Rectal smooth muscle tissue (tissue), 1 donor: Measurements from ENCODE around the gene ALG14.
"Not testable (repeated sequence)": the region's sequence is repeated elsewhere in the genome, so short reads cannot be mapped to it uniquely, and the experiment has no call there.

Experiments
- H3K27ac ChIP-seq: one replicate; pipeline ENCODE4 v1.7.0; 2013; ENCODE audit warnings: low read depth, low read length, inconsistent platforms
- H3K27me3 ChIP-seq: one replicate; pipeline ENCODE4 v1.7.0; 2013; ENCODE audit warnings: low read length; ENCODE audit not compliant: control insufficient read depth, insufficient read depth
- H3K36me3 ChIP-seq: one replicate; pipeline ENCODE4 v1.7.0; 2013; ENCODE audit warnings: low read length; ENCODE audit not compliant: control insufficient read depth, insufficient read depth
- H3K4me1 ChIP-seq: one replicate; pipeline ENCODE4 v1.7.0; 2013; ENCODE audit warnings: low read length; ENCODE audit not compliant: control insufficient read depth, insufficient read depth
- H3K4me3 ChIP-seq: one replicate; pipeline ENCODE4 v1.7.0; 2013; ENCODE audit warnings: low read length
- H3K9ac ChIP-seq: one replicate; pipeline ENCODE4 v1.7.0; 2013; ENCODE audit warnings: low read length

The ALG14 gene

DNA sequence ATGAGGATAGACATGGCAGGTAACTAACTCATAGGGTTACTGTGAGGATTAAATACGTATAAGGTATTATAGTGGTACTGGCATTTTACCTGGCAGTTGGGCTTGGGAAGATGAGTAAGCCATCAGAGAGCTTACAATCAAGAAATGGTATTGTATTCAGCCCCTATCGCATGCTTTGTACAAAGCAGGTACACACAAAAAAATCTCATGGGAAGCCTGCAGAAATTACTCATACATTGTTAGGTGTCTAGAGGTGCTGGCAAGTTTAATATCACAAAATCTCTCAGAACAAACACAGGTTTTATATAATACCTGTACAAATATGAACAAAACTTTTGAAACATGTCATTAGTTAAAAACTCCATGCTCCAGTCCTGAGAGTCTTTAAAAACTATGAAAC, 74.0 kb downstream of the ALG14 start:
- H3K27me3 ChIP-seq, result no peaks in the 10 kb centered on the region
- no peaks in the 10 kb centered on the region for H3K36me3 ChIP-seq
- H3K4me3 ChIP-seq, result no peak overlapping the region
- no peak overlapping the region for H3K9ac ChIP-seq
- H3K27ac ChIP-seq, result no peak overlapping the region
- H3K4me1 ChIP-seq, result peaks cover 11% of the 10 kb centered on the region

- Histone ChIP-seq H3K9ac (no peak overlapping the region), H3K27ac (no peak overlapping the region), H3K4me3 (no peak overlapping the region), H3K4me1 (peaks cover 10% of the 10 kb centered on the region), H3K27me3 (no peaks in the 10 kb centered on the region), H3K36me3 (no peaks in the 10 kb centered on the region)
Observed at GRCh38 chr1:94998114-94998513, 74.6 kb downstream of the ALG14 start.

- H3K36me3 ChIP-seq, H3K4me3 ChIP-seq, H3K9ac ChIP-seq, H3K27ac ChIP-seq, H3K4me1 ChIP-seq, H3K27me3 ChIP-seq: not testable (repeated sequence)
Observed at GRCh38 chr1:94995536-94995935, 77.2 kb downstream of the ALG14 start.

GRCh38 chr1:94994805-94995204, 77.9 kb downstream of the ALG14 start:
- H3K27ac ChIP-seq, result no peak overlapping the region

DNA sequence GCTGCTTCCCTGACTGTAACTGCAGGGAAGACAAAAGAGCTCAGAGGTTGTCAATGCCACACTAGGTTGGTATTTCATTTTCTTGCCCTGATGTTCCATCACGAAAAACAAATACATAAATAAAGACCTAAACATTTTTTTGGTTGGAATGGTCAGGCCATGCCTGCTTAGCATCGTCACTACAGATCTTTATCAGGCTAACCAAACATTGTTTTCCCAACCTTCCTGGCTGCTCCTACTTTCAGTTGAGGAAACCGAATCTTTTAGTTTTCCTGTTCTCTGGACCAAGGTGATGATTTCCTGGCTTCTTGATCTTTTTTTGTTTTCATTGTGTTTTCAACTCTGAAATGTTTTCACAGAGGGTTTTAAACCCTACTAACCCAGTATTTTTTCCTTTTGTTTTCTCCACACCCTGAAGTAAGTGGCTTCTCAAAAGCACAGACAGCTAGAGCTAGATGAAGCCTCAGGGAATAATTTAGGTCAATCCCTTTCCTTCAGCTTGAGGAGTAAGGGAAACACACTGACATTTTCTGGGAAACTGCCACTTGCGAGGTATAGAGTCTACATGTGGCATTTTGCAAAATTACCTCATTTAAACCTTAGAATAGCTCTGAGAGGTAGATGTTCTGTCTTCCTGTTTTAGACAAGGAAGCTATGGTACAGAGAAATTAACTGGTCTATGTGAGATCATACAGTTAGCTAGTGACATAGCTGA, 78.7 kb downstream of the ALG14 start:
- Histone ChIP-seq H3K36me3 (no peaks in the 10 kb centered on the region), H3K9ac (no peak overlapping the region), H3K4me3 (no peak overlapping the region), H3K27me3 (no peaks in the 10 kb centered on the region), H3K4me1 (no peaks in the 10 kb centered on the region), H3K27ac (no peak overlapping the region)

More at GRCh38 chr1:94994805-94995204, 77.9 kb downstream of the ALG14 start:
- Histone ChIP-seq H3K4me3 (no peak overlapping the region), H3K4me1 (no peaks in the 10 kb centered on the region), H3K36me3 (no peaks in the 10 kb centered on the region), H3K27me3 (no peaks in the 10 kb centered on the region), H3K9ac (no peak overlapping the region)

- Histone ChIP-seq H3K9ac (no peak overlapping the region), H3K27ac (no peak overlapping the region)
Observed at GRCh38 chr1:94992863-94993563, 79.7 kb downstream of the ALG14 start.

GRCh38 chr1:94992161-94992560, 80.6 kb downstream of the ALG14 start:
- H3K4me1 ChIP-seq, result no peaks in the 10 kb centered on the region
- H3K36me3 ChIP-seq, result no peaks in the 10 kb centered on the region
- H3K27ac ChIP-seq, result no peak overlapping the region
- no peak overlapping the region for H3K9ac ChIP-seq
- no peak overlapping the region for H3K4me3 ChIP-seq
- H3K27me3 ChIP-seq, result no peaks in the 10 kb centered on the region

More at GRCh38 chr1:94992863-94993563, 79.7 kb downstream of the ALG14 start:
- Histone ChIP-seq H3K4me3 (no peak overlapping the region), H3K36me3 (no peaks in the 10 kb centered on the region), H3K27me3 (no peaks in the 10 kb centered on the region), H3K4me1 (no peaks in the 10 kb centered on the region)

- no peaks in the 10 kb centered on the region for H3K4me1 ChIP-seq
- H3K9ac ChIP-seq, result no peak overlapping the region
- H3K36me3 ChIP-seq, result no peaks in the 10 kb centered on the region
- peak overlapping the region; percentile 42 for H3K27ac ChIP-seq
- H3K4me3 ChIP-seq, result no peak overlapping the region
- H3K27me3 ChIP-seq, result no peaks in the 10 kb centered on the region
Observed at GRCh38 chr1:94989911-94990473, 82.8 kb downstream of the ALG14 start.

DNA sequence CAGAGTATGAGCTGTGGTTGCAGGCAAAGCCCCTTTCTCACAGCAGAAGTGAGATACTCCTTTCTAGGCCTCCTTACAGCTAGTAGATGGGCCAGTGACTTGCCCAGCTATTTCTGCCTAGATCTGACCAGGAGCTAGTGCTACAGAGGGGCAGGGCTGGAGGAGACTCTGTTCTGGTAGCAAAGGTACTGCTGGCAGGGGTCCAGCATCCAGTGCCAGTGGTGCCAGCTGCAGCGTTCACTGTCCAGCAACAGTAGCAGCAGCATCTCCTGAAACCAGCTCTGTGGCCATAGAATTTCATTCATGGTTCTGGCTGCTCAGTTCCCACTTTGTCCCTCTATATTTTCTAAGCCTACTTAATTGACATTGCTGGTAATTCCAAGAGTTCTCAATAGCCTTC, 83.4 kb downstream of the ALG14 start:
- Histone ChIP-seq H3K4me3 (no peak overlapping the region), H3K9ac (no peak overlapping the region), H3K4me1 (no peaks in the 10 kb centered on the region), H3K27me3 (no peaks in the 10 kb centered on the region), H3K27ac (peak overlapping the region; percentile 15), H3K36me3 (no peaks in the 10 kb centered on the region)

GRCh38 chr1:94988356-94988755, 84.4 kb downstream of the ALG14 start:
- Histone ChIP-seq H3K27ac (no peak overlapping the region), H3K4me3 (no peak overlapping the region), H3K27me3 (no peaks in the 10 kb centered on the region), H3K36me3 (no peaks in the 10 kb centered on the region), H3K9ac (no peak overlapping the region), H3K4me1 (peaks cover 1% of the 10 kb centered on the region)

DNA sequence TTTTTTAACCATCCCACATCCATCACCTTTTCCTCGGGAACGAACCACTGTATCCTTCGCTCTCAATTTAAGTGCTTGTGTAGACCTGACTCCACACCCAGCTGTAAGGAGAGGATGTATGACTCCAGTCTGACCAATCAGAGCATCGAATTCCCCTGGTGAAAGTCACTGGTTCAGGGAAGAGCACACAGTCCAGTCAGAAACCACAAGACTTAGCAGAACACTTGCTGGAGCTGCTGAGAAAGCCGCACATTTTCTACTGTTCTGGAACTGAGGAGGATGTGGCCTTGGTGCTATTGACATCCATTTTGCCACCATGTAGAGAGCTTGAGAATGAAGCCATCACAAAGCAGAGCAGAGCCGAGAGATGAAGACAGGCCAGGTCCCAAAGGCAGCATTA, 86.0 kb downstream of the ALG14 start:
- Histone ChIP-seq H3K9ac (no peak overlapping the region), H3K27ac (no peak overlapping the region), H3K27me3 (no peaks in the 10 kb centered on the region), H3K4me3 (no peak overlapping the region), H3K4me1 (peaks cover 2% of the 10 kb centered on the region), H3K36me3 (no peaks in the 10 kb centered on the region)

DNA sequence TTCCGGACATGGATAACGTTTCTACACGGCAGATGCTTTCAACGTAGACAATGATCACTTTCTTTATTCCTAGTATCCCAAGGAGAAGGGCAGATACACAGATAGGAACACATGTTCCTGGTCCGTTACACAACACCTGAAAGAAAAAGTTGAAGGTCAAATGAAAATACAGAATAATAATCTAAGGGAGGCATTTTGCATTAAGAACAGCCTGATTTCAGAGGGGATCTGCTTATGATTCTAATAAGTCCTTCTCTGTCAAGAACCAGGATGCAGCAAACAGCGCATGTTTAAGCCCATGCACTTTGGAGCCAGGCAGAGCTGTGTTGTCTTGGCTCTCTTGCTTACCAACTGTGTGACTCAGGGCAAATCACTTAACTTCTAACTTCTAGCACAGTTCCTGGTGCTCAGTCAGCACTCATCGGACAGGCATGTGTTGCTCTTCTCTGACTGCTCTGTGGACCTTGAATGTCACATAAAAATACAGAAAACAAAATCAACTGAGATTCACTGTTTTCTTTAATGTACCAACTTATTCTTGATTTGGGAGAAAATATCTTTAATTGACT, 89.5 kb downstream of the ALG14 start:
- no peak overlapping the region for H3K9ac ChIP-seq
- no peaks in the 10 kb centered on the region for H3K27me3 ChIP-seq
- H3K27ac ChIP-seq, result no peak overlapping the region
- no peak overlapping the region for H3K4me3 ChIP-seq
- H3K4me1 ChIP-seq, result peaks cover 2% of the 10 kb centered on the region
- no peaks in the 10 kb centered on the region for H3K36me3 ChIP-seq
